GM23338 (cell line): ENCODE results near the gene OSGIN1. TPM values are rescaled to one million over a fixed set of nuclear protein-coding genes. Genes with fewer than 3 reads are reported as not detected.

Source experiments
- ATAC-seq: fragments of 200-7000 bp; cut with Tn5 transposase; 3 replicates; pipeline ENCODE4 v1.9.1; 2020
- DNase-seq: peaks from one replicate; pipeline ENCODE4 v3.0.0-alpha.2; 2015; ENCODE audit warnings: low spot score
- H2AFZ ChIP-seq: fragments of 200-600 bp; sonication (generic); 2 replicates; pipeline ENCODE4 v1.8.0; 2016; ENCODE audit warnings: antibody characterized with exemption, mild to moderate bottlenecking, moderate library complexity
- H3F3A ChIP-seq: fragments of 200-600 bp; sonication (generic); replicated peaks from 2 replicates; pipeline ENCODE4 v1.8.0; 2017; ENCODE audit warnings: antibody characterized with exemption, mixed run types, low read depth
- H3K27ac ChIP-seq: fragments of 200-600 bp; sonication (generic); 2 replicates; pipeline ENCODE4 v1.6.1; 2016; ENCODE audit warnings: low read depth
- H3K27me3 ChIP-seq: fragments of 200-600 bp; sonication (generic); 2 replicates; pipeline ENCODE4 v1.8.0; 2016; ENCODE audit warnings: mild to moderate bottlenecking, mixed run types, moderate library complexity; ENCODE audit not compliant: insufficient read depth
- H3K36me3 ChIP-seq: fragments of 200-600 bp; sonication (generic); 2 replicates; pipeline ENCODE4 v1.8.0; 2016; ENCODE audit warnings: mild to moderate bottlenecking; ENCODE audit not compliant: insufficient read depth
- H3K4me1 ChIP-seq: fragments of 200-600 bp; sonication (generic); 2 replicates; pipeline ENCODE4 v1.8.0; 2016; ENCODE audit warnings: mild to moderate bottlenecking, moderate library complexity; ENCODE audit not compliant: insufficient read depth
- H3K4me2 ChIP-seq: fragments of 200-600 bp; sonication (generic); 2 replicates; pipeline ENCODE4 v1.7.1; 2017; ENCODE audit warnings: mixed run types
- H3K4me3 ChIP-seq: fragments of 200-600 bp; sonication (generic); 2 replicates; pipeline ENCODE4 v1.6.1; 2016; ENCODE audit warnings: mixed run types
- H3K79me2 ChIP-seq: fragments of 200-600 bp; sonication (generic); replicated peaks from 2 replicates; pipeline ENCODE4 v1.8.0; 2017; ENCODE audit warnings: mild to moderate bottlenecking; ENCODE audit not compliant: insufficient read depth
- H3K9me2 ChIP-seq: fragments of 200-600 bp; sonication (generic); 2 replicates; pipeline ENCODE4 v1.8.0; 2017; ENCODE audit not compliant: insufficient read depth
- H4K20me1 ChIP-seq: fragments of 200-600 bp; sonication (generic); replicated peaks from 2 replicates; pipeline ENCODE4 v1.8.0; 2017; ENCODE audit warnings: mild to moderate bottlenecking; ENCODE audit not compliant: insufficient read depth
- H3K27ac Mint-ChIP-seq: 2 replicates; pipeline ENCODE4 v1.8.0; 2020; ENCODE audit warnings: inconsistent platforms, mild to moderate bottlenecking, moderate library complexity, mixed read lengths
- H3K27me3 Mint-ChIP-seq: 3 replicates; pipeline ENCODE4 v1.8.0; 2022; ENCODE audit warnings: low read depth, mild to moderate bottlenecking, moderate library complexity, mixed read lengths, inconsistent platforms; ENCODE audit not compliant: insufficient read depth, poor library complexity
- H3K36me3 Mint-ChIP-seq: 3 replicates; pipeline ENCODE4 v1.8.0; 2021; ENCODE audit warnings: low read depth, mild to moderate bottlenecking, inconsistent platforms, moderate library complexity, mixed read lengths
- H3K4me1 Mint-ChIP-seq: 3 replicates; pipeline ENCODE4 v1.8.0; 2020; ENCODE audit warnings: mild to moderate bottlenecking, inconsistent platforms, mixed read lengths
- H3K4me3 Mint-ChIP-seq: 3 replicates; pipeline ENCODE4 v1.8.0; 2021; ENCODE audit warnings: moderate library complexity, mild to moderate bottlenecking, inconsistent platforms, mixed read lengths
- H3K9me3 Mint-ChIP-seq: 3 replicates; pipeline ENCODE4 v1.8.0; 2020; ENCODE audit warnings: moderate library complexity, mild to moderate bottlenecking, inconsistent platforms, mixed read lengths
- CREB1 ChIP-seq: fragments of 250-450 bp; sonication (Bioruptor Pico); IDR thresholded peaks from 2 replicates; pipeline ENCODE4 v1.5.0; 2020; ENCODE audit warnings: low read depth, mild to moderate bottlenecking, moderate library complexity
- EZH2 ChIP-seq: fragments of 200-600 bp; sonication (generic); IDR thresholded peaks from one replicate; pipeline ENCODE4 v1.8.0; 2017; ENCODE audit warnings: antibody characterized with exemption, mild to moderate bottlenecking, low read depth; ENCODE audit not compliant: unreplicated experiment
- EZH2phosphoT487 ChIP-seq: fragments of 200-600 bp; sonication (generic); IDR thresholded peaks from one replicate; pipeline ENCODE4 v1.8.1; 2018; ENCODE audit warnings: antibody characterized with exemption; ENCODE audit not compliant: unreplicated experiment
- JUNB ChIP-seq: IDR thresholded peaks from one replicate; pipeline ENCODE4 v1.6.1; 2016; ENCODE audit warnings: antibody characterized with exemption; ENCODE audit not compliant: unreplicated experiment
- NANOG ChIP-seq: IDR thresholded peaks from 2 replicates; pipeline ENCODE4 v1.6.1; 2016; ENCODE audit warnings: antibody characterized with exemption, borderline replicate concordance
- POLR2AphosphoS5 ChIP-seq: IDR thresholded peaks from 2 replicates; pipeline ENCODE4 v1.6.1; 2016; ENCODE audit warnings: antibody characterized with exemption, low read depth
- STAT1 ChIP-seq: IDR thresholded peaks from one replicate; pipeline ENCODE4 v1.6.1; 2016; ENCODE audit warnings: antibody characterized with exemption; ENCODE audit not compliant: unreplicated experiment
- ZNF114 ChIP-seq: fragments of 250-450 bp; sonication (Bioruptor Pico); IDR thresholded peaks from 2 replicates; pipeline ENCODE4 v1.5.0; 2020; ENCODE audit warnings: mild to moderate bottlenecking, moderate library complexity
- ZNF331 ChIP-seq: fragments of 250-450 bp; sonication (Bioruptor Pico); IDR thresholded peaks from 2 replicates; pipeline ENCODE4 v1.5.0; 2020; ENCODE audit warnings: low read depth, mild to moderate bottlenecking, moderate library complexity
- polyA plus RNA-seq: library from polyadenylated mRNA; unstranded; fragments of >200 nt; fragmentation: Nextera tagmentation; extraction: Ambion mirVana; gene quantifications from 2 replicates; pipeline ENCODE4 v1.2.1, GENCODE V29; 2016
- total RNA-seq: library from RNA; depleted of rRNA; stranded (reverse); fragments of >200 nt; shearing (Covaris generic); gene quantifications from 2 replicates; pipeline ENCODE4 v1.2.3, GENCODE V29; 2014
- TF ChIP-seq, protein P1 (sequence below): IDR thresholded peaks from 2 replicates; pipeline ENCODE4 v1.6.1; 2016; ENCODE audit warnings: antibody characterized with exemption
- TF ChIP-seq, protein P2 (sequence below), 2 experiments: fragments of 200-600 bp in 1 of 2; sonication (generic) in 1 of 2; conservative IDR thresholded peaks; 2 replicates each; pipeline versions ENCODE4 v1.5.1 to v1.6.1; 2016 to 2017; ENCODE audit warnings: antibody characterized with exemption in 2 of 2, low read depth in 2 of 2, mild to moderate bottlenecking in 2 of 2, moderate library complexity in 1 of 2
- TF ChIP-seq, protein P3 (sequence below): fragments of 250-450 bp; sonication (Bioruptor Pico); IDR thresholded peaks from 2 replicates; pipeline ENCODE4 v1.5.0; 2020; ENCODE audit warnings: mild to moderate bottlenecking, moderate library complexity
- TF ChIP-seq, protein P4 (sequence below): IDR thresholded peaks from one replicate; pipeline ENCODE4 v1.6.1; 2018; ENCODE audit warnings: antibody characterized with exemption; ENCODE audit not compliant: unreplicated experiment

Gene OSGIN1
- total and polyA plus RNA-seq, 2 experiments from 2014 or later: 0.32 to 1.6 TPM

DNA sequence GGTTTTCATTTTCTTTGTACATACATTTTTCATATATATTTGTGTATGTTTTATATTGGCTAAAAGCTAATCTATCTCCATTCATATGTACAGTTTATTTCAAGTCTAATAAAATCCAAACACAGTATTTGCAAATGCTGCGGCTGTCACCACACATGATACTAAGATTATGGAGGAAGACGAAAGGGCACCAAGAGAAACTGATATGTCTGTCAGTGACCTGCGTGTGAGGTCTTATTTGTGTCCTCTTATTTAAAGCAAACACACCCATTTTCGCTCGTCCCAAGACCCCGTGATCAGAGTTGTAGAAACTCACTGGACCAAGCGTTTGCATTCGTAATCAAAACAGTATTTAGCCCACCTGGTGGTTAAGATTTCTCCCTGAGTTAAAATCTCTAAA, 45.9 kb upstream of the OSGIN1 start:
- H4K20me1 ChIP-seq: peaks cover 16% of the 10 kb centered on the region
- no peak overlapping the region for H3K4me3 Mint-ChIP-seq
- peaks cover 22% of the 10 kb centered on the region for H3K4me1 Mint-ChIP-seq
- no peaks in the 10 kb centered on the region for H3K27me3 ChIP-seq
- H3F3A ChIP-seq: no peaks in the 10 kb centered on the region
- H3K4me2 ChIP-seq: 0 out of 2 replicates have a peak overlapping the region, but pooled peaks have one; percentile 58
- H3K4me3 ChIP-seq: no peak overlapping the region
- no peaks in the 10 kb centered on the region for H3K27me3 Mint-ChIP-seq
- TF ChIP-seq EZH2phosphoT487 (no peak), JUNB (no peak), CREB1 (CRISPR knock-in tag) (no peak), ZNF114 (CRISPR knock-in tag) (no peak), ZNF331 (CRISPR knock-in tag) (no peak), POLR2AphosphoS5 (no peak), STAT1 (no peak), EZH2 (no peak), NANOG (no peak)
- TF ChIP-seq, protein P1, sequence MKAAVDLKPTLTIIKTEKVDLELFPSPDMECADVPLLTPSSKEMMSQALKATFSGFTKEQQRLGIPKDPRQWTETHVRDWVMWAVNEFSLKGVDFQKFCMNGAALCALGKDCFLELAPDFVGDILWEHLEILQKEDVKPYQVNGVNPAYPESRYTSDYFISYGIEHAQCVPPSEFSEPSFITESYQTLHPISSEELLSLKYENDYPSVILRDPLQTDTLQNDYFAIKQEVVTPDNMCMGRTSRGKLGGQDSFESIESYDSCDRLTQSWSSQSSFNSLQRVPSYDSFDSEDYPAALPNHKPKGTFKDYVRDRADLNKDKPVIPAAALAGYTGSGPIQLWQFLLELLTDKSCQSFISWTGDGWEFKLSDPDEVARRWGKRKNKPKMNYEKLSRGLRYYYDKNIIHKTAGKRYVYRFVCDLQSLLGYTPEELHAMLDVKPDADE: no peak
- TF ChIP-seq, protein P2, sequence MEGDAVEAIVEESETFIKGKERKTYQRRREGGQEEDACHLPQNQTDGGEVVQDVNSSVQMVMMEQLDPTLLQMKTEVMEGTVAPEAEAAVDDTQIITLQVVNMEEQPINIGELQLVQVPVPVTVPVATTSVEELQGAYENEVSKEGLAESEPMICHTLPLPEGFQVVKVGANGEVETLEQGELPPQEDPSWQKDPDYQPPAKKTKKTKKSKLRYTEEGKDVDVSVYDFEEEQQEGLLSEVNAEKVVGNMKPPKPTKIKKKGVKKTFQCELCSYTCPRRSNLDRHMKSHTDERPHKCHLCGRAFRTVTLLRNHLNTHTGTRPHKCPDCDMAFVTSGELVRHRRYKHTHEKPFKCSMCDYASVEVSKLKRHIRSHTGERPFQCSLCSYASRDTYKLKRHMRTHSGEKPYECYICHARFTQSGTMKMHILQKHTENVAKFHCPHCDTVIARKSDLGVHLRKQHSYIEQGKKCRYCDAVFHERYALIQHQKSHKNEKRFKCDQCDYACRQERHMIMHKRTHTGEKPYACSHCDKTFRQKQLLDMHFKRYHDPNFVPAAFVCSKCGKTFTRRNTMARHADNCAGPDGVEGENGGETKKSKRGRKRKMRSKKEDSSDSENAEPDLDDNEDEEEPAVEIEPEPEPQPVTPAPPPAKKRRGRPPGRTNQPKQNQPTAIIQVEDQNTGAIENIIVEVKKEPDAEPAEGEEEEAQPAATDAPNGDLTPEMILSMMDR (conservative IDR thresholded peaks at IDR 0.05; ENCODE audit: low read depth in 2 of 2): no peak
- TF ChIP-seq, protein P3, sequence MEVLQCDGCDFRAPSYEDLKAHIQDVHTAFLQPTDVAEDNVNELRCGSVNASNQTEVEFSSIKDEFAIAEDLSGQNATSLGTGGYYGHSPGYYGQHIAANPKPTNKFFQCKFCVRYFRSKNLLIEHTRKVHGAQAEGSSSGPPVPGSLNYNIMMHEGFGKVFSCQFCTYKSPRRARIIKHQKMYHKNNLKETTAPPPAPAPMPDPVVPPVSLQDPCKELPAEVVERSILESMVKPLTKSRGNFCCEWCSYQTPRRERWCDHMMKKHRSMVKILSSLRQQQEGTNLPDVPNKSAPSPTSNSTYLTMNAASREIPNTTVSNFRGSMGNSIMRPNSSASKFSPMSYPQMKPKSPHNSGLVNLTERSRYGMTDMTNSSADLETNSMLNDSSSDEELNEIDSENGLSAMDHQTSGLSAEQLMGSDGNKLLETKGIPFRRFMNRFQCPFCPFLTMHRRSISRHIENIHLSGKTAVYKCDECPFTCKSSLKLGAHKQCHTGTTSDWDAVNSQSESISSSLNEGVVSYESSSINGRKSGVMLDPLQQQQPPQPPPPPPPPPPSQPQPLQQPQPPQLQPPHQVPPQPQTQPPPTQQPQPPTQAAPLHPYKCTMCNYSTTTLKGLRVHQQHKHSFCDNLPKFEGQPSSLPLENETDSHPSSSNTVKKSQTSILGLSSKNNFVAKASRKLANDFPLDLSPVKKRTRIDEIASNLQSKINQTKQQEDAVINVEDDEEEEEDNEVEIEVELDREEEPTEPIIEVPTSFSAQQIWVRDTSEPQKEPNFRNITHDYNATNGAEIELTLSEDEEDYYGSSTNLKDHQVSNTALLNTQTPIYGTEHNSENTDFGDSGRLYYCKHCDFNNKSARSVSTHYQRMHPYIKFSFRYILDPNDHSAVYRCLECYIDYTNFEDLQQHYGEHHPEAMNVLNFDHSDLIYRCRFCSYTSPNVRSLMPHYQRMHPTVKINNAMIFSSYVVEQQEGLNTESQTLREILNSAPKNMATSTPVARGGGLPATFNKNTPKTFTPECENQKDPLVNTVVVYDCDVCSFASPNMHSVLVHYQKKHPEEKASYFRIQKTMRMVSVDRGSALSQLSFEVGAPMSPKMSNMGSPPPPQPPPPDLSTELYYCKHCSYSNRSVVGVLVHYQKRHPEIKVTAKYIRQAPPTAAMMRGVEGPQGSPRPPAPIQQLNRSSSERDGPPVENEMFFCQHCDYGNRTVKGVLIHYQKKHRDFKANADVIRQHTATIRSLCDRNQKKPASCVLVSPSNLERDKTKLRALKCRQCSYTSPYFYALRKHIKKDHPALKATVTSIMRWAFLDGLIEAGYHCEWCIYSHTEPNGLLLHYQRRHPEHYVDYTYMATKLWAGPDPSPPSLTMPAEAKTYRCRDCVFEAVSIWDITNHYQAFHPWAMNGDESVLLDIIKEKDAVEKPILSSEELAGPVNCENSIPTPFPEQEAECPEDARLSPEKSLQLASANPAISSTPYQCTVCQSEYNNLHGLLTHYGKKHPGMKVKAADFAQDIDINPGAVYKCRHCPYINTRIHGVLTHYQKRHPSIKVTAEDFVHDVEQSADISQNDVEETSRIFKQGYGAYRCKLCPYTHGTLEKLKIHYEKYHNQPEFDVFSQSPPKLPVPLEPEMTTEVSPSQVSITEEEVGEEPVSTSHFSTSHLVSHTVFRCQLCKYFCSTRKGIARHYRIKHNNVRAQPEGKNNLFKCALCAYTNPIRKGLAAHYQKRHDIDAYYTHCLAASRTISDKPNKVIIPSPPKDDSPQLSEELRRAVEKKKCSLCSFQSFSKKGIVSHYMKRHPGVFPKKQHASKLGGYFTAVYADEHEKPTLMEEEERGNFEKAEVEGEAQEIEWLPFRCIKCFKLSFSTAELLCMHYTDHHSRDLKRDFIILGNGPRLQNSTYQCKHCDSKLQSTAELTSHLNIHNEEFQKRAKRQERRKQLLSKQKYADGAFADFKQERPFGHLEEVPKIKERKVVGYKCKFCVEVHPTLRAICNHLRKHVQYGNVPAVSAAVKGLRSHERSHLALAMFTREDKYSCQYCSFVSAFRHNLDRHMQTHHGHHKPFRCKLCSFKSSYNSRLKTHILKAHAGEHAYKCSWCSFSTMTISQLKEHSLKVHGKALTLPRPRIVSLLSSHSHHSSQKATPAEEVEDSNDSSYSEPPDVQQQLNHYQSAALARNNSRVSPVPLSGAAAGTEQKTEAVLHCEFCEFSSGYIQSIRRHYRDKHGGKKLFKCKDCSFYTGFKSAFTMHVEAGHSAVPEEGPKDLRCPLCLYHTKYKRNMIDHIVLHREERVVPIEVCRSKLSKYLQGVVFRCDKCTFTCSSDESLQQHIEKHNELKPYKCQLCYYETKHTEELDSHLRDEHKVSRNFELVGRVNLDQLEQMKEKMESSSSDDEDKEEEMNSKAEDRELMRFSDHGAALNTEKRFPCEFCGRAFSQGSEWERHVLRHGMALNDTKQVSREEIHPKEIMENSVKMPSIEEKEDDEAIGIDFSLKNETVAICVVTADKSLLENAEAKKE (CRISPR knock-in tag): no peak
- TF ChIP-seq, protein P4, sequence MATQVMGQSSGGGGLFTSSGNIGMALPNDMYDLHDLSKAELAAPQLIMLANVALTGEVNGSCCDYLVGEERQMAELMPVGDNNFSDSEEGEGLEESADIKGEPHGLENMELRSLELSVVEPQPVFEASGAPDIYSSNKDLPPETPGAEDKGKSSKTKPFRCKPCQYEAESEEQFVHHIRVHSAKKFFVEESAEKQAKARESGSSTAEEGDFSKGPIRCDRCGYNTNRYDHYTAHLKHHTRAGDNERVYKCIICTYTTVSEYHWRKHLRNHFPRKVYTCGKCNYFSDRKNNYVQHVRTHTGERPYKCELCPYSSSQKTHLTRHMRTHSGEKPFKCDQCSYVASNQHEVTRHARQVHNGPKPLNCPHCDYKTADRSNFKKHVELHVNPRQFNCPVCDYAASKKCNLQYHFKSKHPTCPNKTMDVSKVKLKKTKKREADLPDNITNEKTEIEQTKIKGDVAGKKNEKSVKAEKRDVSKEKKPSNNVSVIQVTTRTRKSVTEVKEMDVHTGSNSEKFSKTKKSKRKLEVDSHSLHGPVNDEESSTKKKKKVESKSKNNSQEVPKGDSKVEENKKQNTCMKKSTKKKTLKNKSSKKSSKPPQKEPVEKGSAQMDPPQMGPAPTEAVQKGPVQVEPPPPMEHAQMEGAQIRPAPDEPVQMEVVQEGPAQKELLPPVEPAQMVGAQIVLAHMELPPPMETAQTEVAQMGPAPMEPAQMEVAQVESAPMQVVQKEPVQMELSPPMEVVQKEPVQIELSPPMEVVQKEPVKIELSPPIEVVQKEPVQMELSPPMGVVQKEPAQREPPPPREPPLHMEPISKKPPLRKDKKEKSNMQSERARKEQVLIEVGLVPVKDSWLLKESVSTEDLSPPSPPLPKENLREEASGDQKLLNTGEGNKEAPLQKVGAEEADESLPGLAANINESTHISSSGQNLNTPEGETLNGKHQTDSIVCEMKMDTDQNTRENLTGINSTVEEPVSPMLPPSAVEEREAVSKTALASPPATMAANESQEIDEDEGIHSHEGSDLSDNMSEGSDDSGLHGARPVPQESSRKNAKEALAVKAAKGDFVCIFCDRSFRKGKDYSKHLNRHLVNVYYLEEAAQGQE: no peak
- DNase-seq: no peak
- no peaks in the 10 kb centered on the region for H3K9me3 Mint-ChIP-seq
- H3K36me3 Mint-ChIP-seq: peaks cover 34% of the 10 kb centered on the region
- peaks cover 16% of the 10 kb centered on the region for H3K4me1 ChIP-seq
- no peak overlapping the region for H3K27ac Mint-ChIP-seq
- ATAC-seq: no peak
- H3K36me3 ChIP-seq: peaks cover 3% of the 10 kb centered on the region; the same call in 1 of the 2 replicates
- H3K79me2 ChIP-seq: peaks cover 29% of the 10 kb centered on the region
- no peak overlapping the region for H2AFZ ChIP-seq
- no peaks in the 10 kb centered on the region for H3K9me2 ChIP-seq
- no peak overlapping the region for H3K27ac ChIP-seq
